Measurements from ENCODE around the gene LSAMP. TPM values are rescaled to one million over a fixed set of nuclear protein-coding genes. Genes with fewer than 3 reads are reported as not detected.
A peak's percentile ranks its signal among the peaks of the same experiment; 100 is the strongest.

LSAMP gene
- total RNA-seq, 1 donor from 2014 or later: 30.1 TPM

- Mint-ChIP-seq H3K4me3 (no peak overlapping the region), H3K27ac (no peak overlapping the region), H3K4me1 (peaks cover 19% of the 10 kb centered on the region), H3K9me3 (peaks cover 8% of the 10 kb centered on the region), H3K27me3 (ENCODE audit: low read depth) (peaks cover 12% of the 10 kb centered on the region), H3K36me3 (no peaks in the 10 kb centered on the region)
- no peak for DNase-seq (ENCODE audit: low spot score in 2 of 2, unreplicated experiment in 2 of 2)
- TF ChIP-seq, protein P1, sequence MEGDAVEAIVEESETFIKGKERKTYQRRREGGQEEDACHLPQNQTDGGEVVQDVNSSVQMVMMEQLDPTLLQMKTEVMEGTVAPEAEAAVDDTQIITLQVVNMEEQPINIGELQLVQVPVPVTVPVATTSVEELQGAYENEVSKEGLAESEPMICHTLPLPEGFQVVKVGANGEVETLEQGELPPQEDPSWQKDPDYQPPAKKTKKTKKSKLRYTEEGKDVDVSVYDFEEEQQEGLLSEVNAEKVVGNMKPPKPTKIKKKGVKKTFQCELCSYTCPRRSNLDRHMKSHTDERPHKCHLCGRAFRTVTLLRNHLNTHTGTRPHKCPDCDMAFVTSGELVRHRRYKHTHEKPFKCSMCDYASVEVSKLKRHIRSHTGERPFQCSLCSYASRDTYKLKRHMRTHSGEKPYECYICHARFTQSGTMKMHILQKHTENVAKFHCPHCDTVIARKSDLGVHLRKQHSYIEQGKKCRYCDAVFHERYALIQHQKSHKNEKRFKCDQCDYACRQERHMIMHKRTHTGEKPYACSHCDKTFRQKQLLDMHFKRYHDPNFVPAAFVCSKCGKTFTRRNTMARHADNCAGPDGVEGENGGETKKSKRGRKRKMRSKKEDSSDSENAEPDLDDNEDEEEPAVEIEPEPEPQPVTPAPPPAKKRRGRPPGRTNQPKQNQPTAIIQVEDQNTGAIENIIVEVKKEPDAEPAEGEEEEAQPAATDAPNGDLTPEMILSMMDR (IDR thresholded peaks at IDR 0.05; ENCODE audit: unreplicated experiment): no peak
These were observed 444.1 kb downstream of the LSAMP start for GRCh38 chr3:116001151-116001621.

DNA sequence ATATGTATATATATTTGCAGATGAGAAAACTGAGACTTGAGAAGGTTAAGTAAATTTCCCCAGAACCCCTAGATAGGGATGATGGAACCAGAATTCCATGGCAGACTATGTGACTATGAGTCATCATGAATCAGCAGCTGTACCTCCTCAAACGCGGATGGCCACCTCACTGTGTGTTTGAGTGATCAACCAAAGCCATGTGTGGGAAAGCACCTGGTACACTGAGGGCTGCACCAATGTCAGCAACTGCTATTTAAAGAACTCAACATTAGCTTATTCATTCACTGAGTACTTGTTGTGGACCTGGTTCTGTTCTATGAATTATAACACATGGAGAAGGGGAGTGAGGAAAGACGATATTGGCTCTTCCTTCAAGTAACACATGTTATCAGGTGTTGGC, 445.0 kb downstream of the LSAMP start:
- DNase-seq (ENCODE audit: low spot score in 2 of 2, unreplicated experiment in 2 of 2): no peak
- H3K4me1 Mint-ChIP-seq: peaks cover 17% of the 10 kb centered on the region
- peak overlapping the region; percentile 19 for H3K27ac Mint-ChIP-seq
- no peaks in the 10 kb centered on the region for H3K36me3 Mint-ChIP-seq
- TF ChIP-seq, protein P1 (IDR thresholded peaks at IDR 0.05; ENCODE audit: unreplicated experiment): no peak
- H3K4me3 Mint-ChIP-seq: no peak overlapping the region
- H3K9me3 Mint-ChIP-seq: peaks cover 8% of the 10 kb centered on the region
- H3K27me3 Mint-ChIP-seq (ENCODE audit: low read depth): peaks cover 14% of the 10 kb centered on the region

DNA sequence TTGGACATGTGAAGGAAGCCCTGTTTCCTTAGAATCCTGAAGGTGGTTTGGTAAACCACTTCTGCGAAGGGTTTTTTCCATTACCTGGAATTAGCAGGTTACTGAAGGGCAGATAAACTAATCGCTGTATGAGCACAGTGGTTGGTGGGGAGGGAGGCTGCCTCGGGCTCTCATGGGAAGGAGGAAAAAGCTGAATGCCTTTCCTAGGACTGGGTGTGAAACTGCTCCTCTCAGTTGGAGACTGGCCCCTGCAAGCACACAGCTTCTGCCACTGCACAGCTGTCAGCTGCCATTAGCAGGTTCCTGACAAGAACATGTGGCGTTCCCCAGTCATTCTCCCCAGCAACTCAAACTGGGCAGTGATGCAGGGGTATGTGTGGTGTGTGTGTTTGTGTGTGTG, 445.7 kb downstream of the LSAMP start:
- Mint-ChIP-seq H3K27me3 (ENCODE audit: low read depth) (peaks cover 18% of the 10 kb centered on the region), H3K4me1 (peaks cover 17% of the 10 kb centered on the region), H3K36me3 (no peaks in the 10 kb centered on the region), H3K9me3 (peaks cover 8% of the 10 kb centered on the region), H3K4me3 (no peak overlapping the region), H3K27ac (no peak overlapping the region)
- no peak for DNase-seq (ENCODE audit: low spot score in 2 of 2, unreplicated experiment in 2 of 2)
- TF ChIP-seq, protein P1 (IDR thresholded peaks at IDR 0.05; ENCODE audit: unreplicated experiment): no peak

DNA sequence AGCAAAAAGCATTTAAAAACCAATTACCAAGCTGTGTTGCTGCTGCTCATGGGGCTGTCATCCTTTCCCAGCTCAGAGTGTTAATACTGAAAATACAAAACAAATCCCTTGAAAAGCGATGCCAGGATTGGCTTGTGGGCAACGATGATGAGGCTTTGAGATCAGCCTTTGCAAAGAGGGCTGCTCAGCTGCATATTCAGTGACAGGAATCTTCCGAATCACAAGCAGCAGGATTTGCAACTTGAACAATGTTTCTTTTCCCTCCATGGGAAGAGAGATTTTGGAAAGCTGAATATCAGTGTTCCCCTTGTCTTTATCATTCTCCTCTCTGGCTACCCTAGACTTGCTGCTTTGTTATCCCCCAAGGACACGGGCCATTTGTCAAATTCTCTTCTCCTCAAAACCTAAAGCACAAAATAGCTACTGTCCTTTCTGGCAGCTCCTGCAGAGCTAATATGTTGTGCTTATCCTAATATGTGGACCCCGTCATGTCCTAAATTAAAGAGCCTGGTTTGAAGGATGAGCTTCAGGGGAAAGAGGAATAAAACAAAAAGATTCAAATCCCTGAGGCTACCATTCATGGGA, 446.2 kb downstream of the LSAMP start:
- Mint-ChIP-seq H3K27me3 (ENCODE audit: low read depth) (peaks cover 21% of the 10 kb centered on the region), H3K4me1 (peaks cover 17% of the 10 kb centered on the region), H3K4me3 (no peak overlapping the region), H3K27ac (no peak overlapping the region), H3K36me3 (no peaks in the 10 kb centered on the region), H3K9me3 (peaks cover 8% of the 10 kb centered on the region)
- TF ChIP-seq, protein P1 (IDR thresholded peaks at IDR 0.05; ENCODE audit: unreplicated experiment): no peak
- DNase-seq (ENCODE audit: low spot score in 2 of 2, unreplicated experiment in 2 of 2): no peak

DNA sequence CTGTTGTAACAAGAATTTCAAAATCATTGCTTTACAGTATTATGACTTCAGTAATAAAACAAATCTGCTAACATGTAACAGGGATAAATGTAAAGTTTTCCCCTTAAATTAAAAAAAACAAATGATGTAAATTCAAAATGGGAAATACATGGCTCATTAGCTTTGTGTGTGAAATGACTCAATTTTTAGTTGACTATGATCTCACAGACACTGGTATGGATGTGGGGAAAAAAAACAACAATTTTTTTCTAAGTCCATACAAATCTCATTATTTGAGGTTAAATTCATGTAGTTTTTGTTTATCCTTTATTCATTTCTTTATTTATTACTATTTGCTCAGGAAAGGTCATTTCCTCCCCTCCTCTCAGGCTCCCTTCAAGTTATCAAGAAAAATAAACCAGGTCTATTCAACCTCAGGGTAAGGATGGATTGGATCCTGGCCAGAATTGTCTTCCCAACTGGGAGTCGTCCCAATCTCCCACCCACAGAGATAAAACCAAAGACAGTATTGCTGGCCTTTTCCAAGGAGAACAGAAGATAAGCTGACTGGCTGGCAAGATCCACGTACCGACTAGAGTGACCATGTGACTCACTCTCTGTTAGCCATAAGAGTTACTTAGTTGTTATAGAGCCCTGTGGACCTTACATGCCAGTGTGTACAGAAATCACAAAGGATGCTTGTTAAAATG, 448.7 kb downstream of the LSAMP start:
- H3K36me3 Mint-ChIP-seq: no peaks in the 10 kb centered on the region
- TF ChIP-seq, protein P1 (IDR thresholded peaks at IDR 0.05; ENCODE audit: unreplicated experiment): no peak
- no peak overlapping the region for H3K27ac Mint-ChIP-seq
- H3K4me3 Mint-ChIP-seq: no peak overlapping the region
- H3K4me1 Mint-ChIP-seq: peaks cover 10% of the 10 kb centered on the region
- peaks cover 23% of the 10 kb centered on the region for H3K27me3 Mint-ChIP-seq (ENCODE audit: low read depth)
- H3K9me3 Mint-ChIP-seq: peaks cover 8% of the 10 kb centered on the region
- DNase-seq (ENCODE audit: low spot score in 2 of 2, unreplicated experiment in 2 of 2): no peak
